Left lung (tissue), 10 donors: ENCODE results near the gene PTGS1. TPM values are rescaled to one million over a fixed set of nuclear protein-coding genes. Genes with fewer than 3 reads are reported as not detected.

Experiments used
- ATAC-seq: fragments of 200-7000 bp; cut with Tn5 transposase; one replicate; pipeline ENCODE4 v1.9.1; 2020; ENCODE audit warnings: moderate library complexity
- DNase-seq, 4 donors: peaks; one replicate each; pipeline ENCODE4 v3.0.0-alpha.2; 2013 to 2020
- H3K27ac ChIP-seq, 2 donors: fragments of 200-600 bp; sonication (generic) in 1 of 2; one replicate each; pipeline versions ENCODE4 v1.5.0 to v1.8.0; 2020 to 2021
- H3K27me3 ChIP-seq, 2 donors: fragments of 200-600 bp; sonication (generic) in 1 of 2; one replicate each; pipeline versions ENCODE4 v1.5.0 to v1.8.0; 2020 to 2021
- H3K36me3 ChIP-seq, 2 donors: fragments of 200-600 bp; sonication (generic) in 1 of 2; one replicate each; pipeline versions ENCODE4 v1.5.0 to v1.8.0; 2020 to 2021
- H3K4me1 ChIP-seq, 2 donors: fragments of 200-600 bp; one replicate each; pipeline ENCODE4 v1.8.0; 2021
- H3K4me3 ChIP-seq, 2 donors: fragments of 200-600 bp; sonication (generic) in 1 of 2; one replicate each; pipeline versions ENCODE4 v1.5.0 to v1.8.0; 2020 to 2021; ENCODE audit warnings: mild to moderate bottlenecking in 1 of 2
- H3K9me3 ChIP-seq, 2 donors: fragments of 200-600 bp; sonication (generic) in 1 of 2; one replicate each; pipeline versions ENCODE4 v1.5.0 to v1.8.0; 2020 to 2021
- intact Hi-C, 2 donors: fragments of 100-400 bp; cut with DNase I; formaldehyde crosslinking; loops; one replicate each; pipeline versions ENCODE4 v1.11.2 to v1.14.2; 2022
- polyA plus RNA-seq, 6 donors: library from polyadenylated mRNA; unstranded; fragments of 120-200 nt; gene quantifications; one replicate each; pipeline ENCODE4 v1.2.1, GENCODE V29; 2013; ENCODE audit not compliant: insufficient read length in 6 of 6
- total RNA-seq, 2 donors: library from RNA; stranded (reverse); fragmentation: NEBNext Ultra II Directional; extraction: Animal tissue kit (Norgen Biotek cat#: 25700); gene quantifications; one replicate each; pipeline ENCODE4 v1.2.1, GENCODE V29; 2021
- TF ChIP-seq, protein P1 (sequence below), 2 donors: fragments of 200-600 bp; sonication (generic) in 1 of 2; IDR thresholded peaks; one replicate each; pipeline versions ENCODE4 v1.5.0 to v1.8.0; 2021; ENCODE audit warnings: antibody characterized with exemption in 2 of 2
- donor health status: DM: no; HTN: yes; CAD: no.
- donor health status: DM: no; HTN: no; CAD: no.

Gene PTGS1
- total and polyA plus RNA-seq, 8 donors = 3.8 to 16.3 (median 4.8) TPM

DNA sequence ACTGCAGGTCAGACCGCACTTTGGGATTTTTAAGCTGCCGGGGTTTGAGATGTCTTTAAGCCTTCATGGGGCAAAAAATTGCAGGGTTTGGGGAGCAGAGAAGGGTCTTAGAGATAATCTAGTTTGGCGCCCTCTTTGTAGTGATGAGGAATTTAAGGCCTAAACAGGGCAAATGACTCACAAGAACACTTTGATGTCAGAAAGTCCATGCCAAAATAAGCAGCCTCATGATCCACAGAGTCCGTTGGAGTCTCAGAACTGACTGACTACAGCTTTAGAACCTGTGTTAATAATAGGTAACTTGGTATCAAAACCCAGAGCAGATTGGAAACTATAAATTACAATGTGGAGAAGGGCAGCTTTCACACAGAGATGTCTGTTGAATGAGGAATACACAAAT is 35.9 kb upstream of the PTGS1 start:
- ATAC-seq = no peak
- no peak for DNase-seq
- no peaks in the 10 kb centered on the region for H3K36me3 ChIP-seq
- H3K27ac ChIP-seq = no peak overlapping the region
- intact Hi-C loops = no loop called here
- H3K9me3 ChIP-seq = no peaks in the 10 kb centered on the region
- no peak overlapping the region for H3K4me3 ChIP-seq
- H3K27me3 ChIP-seq = peaks cover 0 to 15% of the 10 kb centered on the region in 2 donors
- H3K4me1 ChIP-seq = peaks cover 0 to 14% of the 10 kb centered on the region in 2 donors
- TF ChIP-seq, protein P1, sequence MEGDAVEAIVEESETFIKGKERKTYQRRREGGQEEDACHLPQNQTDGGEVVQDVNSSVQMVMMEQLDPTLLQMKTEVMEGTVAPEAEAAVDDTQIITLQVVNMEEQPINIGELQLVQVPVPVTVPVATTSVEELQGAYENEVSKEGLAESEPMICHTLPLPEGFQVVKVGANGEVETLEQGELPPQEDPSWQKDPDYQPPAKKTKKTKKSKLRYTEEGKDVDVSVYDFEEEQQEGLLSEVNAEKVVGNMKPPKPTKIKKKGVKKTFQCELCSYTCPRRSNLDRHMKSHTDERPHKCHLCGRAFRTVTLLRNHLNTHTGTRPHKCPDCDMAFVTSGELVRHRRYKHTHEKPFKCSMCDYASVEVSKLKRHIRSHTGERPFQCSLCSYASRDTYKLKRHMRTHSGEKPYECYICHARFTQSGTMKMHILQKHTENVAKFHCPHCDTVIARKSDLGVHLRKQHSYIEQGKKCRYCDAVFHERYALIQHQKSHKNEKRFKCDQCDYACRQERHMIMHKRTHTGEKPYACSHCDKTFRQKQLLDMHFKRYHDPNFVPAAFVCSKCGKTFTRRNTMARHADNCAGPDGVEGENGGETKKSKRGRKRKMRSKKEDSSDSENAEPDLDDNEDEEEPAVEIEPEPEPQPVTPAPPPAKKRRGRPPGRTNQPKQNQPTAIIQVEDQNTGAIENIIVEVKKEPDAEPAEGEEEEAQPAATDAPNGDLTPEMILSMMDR (IDR thresholded peaks at IDR 0.05) = no peak

DNA sequence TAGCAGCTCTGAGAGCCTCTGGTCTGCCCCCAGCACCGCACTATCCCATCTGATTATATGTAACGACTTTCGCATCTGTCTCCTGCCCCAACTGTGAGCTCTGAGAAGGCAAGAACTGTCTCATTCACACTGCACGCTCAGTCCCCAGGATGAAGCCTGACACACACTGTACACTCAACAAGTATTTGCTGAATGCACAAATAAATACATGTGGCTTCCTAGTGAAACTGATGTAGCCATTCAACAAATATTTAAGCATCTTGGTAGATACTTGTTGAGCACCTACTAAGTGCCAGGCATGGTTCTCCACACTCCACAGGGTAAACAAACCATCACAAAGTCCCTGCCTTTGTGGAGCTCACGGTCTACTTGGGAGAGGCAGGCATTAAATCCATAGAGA is 34.6 kb upstream of the PTGS1 start:
- ATAC-seq (no peak), DNase-seq (no peak)
- peaks cover 0 to 15% of the 10 kb centered on the region in 2 donors for H3K27me3 ChIP-seq
- H3K36me3 ChIP-seq = no peaks in the 10 kb centered on the region
- peaks cover 0 to 14% of the 10 kb centered on the region in 2 donors for H3K4me1 ChIP-seq
- TF ChIP-seq, protein P1 (IDR thresholded peaks at IDR 0.05) = no peak
- H3K9me3 ChIP-seq = no peaks in the 10 kb centered on the region
- H3K27ac ChIP-seq = no peak overlapping the region
- H3K4me3 ChIP-seq = no peak overlapping the region
- intact Hi-C loops = no loop called here

DNA sequence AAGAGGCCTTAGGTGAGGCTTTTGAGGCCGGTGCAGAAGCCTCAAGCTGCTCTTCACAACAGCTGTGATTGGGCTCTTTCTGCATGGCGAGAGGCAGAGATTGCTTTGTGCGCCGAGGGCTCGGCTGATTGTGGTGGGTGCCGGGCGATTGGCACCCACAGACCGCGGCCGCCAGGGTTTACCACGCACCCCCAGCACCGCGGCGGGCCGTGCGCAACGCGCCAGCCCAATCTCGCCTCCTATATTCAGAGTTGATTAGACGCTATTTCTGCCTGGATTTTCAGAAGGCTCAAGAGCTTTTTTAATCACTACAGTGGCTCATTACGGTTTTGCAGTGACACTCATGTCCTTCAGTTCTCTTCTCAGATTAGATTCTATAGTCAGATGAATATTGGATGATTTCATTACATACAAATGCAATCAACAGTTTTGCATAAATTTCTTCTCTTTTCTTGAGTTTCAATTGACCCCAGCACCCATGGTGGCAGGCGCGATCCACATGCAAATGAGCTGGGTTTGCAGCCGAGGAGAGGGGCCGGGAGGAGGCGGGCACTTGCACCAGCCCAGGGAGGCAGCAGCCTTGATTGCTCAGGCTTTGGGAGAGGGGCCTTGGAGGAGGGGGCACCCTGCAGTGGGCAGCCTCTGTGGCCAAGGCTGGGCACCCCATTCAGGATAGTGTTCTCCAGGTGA is 33.8 kb upstream of the PTGS1 start:
- no peaks in the 10 kb centered on the region for H3K36me3 ChIP-seq
- H3K9me3 ChIP-seq = no peaks in the 10 kb centered on the region
- H3K4me1 ChIP-seq = peaks cover 0 to 7% of the 10 kb centered on the region in 2 donors
- TF ChIP-seq, protein P1 (IDR thresholded peaks at IDR 0.05) = no peak
- peaks cover 0 to 15% of the 10 kb centered on the region in 2 donors for H3K27me3 ChIP-seq
- H3K4me3 ChIP-seq = no peak overlapping the region
- ATAC-seq (no peak), DNase-seq (no peak)
- intact Hi-C loops = no loop called here
- H3K27ac ChIP-seq = no peak overlapping the region

DNA sequence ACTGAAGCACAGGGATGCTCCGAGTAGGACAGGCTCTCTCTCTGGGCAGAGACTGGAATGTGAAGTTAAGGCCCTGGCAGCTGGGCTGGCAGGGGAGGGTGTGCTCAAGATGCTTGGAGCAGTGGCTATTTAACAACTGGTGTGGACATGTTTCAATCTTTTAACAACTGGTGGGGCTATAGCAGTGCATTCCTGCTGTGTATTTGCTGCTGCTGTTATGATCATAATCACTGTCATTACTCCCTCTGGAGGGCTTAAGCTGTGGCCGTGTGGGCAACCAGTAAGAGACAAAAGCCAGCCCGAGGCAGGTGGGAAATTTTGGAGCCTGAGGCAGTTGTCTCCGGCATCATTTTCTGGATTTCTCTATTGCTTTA is 33.3 kb upstream of the PTGS1 start:
- H3K27me3 ChIP-seq = peaks cover 0 to 15% of the 10 kb centered on the region in 2 donors
- no peaks in the 10 kb centered on the region for H3K36me3 ChIP-seq
- DNase-seq (no peak), ATAC-seq (no peak)
- intact Hi-C loops = no loop called here
- no peak overlapping the region for H3K27ac ChIP-seq
- peaks cover 0 to 7% of the 10 kb centered on the region in 2 donors for H3K4me1 ChIP-seq
- TF ChIP-seq, protein P1 (IDR thresholded peaks at IDR 0.05) = no peak
- no peaks in the 10 kb centered on the region for H3K9me3 ChIP-seq
- no peak overlapping the region for H3K4me3 ChIP-seq

DNA sequence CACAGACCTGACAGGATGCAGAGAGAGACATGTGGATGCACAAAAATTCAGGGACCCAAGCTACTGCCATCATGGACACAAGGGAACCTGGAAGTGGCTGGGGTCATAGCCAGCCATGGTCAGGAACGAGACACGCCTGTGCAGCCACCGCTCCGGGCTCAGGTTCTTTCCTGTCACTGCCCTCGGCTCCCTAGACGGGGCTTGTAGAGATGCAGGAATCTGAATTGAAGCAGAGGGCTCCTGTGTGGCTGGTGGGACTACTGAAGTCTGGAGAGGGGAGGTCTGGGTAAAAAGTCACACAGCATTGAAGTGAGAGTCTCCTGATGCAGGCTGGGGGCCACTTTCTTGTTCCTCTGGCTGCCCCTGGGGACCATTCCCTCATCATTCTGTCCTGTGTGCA is 32.3 kb upstream of the PTGS1 start:
- no peak for DNase-seq
- intact Hi-C loops = no loop called here
- H3K27ac ChIP-seq = no peak overlapping the region
- no peak for ATAC-seq
- H3K4me1 ChIP-seq = peaks cover 0 to 7% of the 10 kb centered on the region in 2 donors
- H3K36me3 ChIP-seq = no peaks in the 10 kb centered on the region
- TF ChIP-seq, protein P1 (IDR thresholded peaks at IDR 0.05) = no peak
- no peak overlapping the region for H3K4me3 ChIP-seq
- H3K9me3 ChIP-seq = no peaks in the 10 kb centered on the region
- H3K27me3 ChIP-seq = peaks cover 0 to 15% of the 10 kb centered on the region in 2 donors
